HepG2 (cell line): ENCODE measurements around the gene TMEM134. TPM values are rescaled to one million over a fixed set of nuclear protein-coding genes. Genes with fewer than 3 reads are reported as not detected.
A peak's percentile ranks its signal among the peaks of the same experiment; 100 is the strongest.

ENCODE experiments used
- ATF3 ChIP-seq: sonication (generic); formaldehyde crosslinking; IDR thresholded peaks from 2 replicates; pipeline ENCODE4 v1.4.0; 2020; ENCODE audit warnings: missing genetic modification reagents
- CC2D1A ChIP-seq: sonication (generic); formaldehyde crosslinking; IDR thresholded peaks from 2 replicates; pipeline ENCODE4 v1.8.1; 2023; ENCODE audit warnings: mild to moderate bottlenecking, missing genetic modification reagents
- CHD2 ChIP-seq: IDR thresholded peaks from 2 replicates; pipeline ENCODE4 v1.6.1; 2011; ENCODE audit warnings: low read depth, low read length, improper control_type of control experiment
- FLYWCH1 ChIP-seq: sonication (generic); formaldehyde crosslinking; IDR thresholded peaks from 2 replicates; pipeline ENCODE4 v1.8.1; 2023; ENCODE audit warnings: mild to moderate bottlenecking, missing genetic modification reagents
- FOSL1 ChIP-seq: sonication (generic); formaldehyde crosslinking; IDR thresholded peaks from 2 replicates; pipeline ENCODE4 v1.9.0; 2021; ENCODE audit warnings: missing genetic modification reagents, borderline replicate concordance
- NFATC3 ChIP-seq: sonication (generic); formaldehyde crosslinking; IDR thresholded peaks from 2 replicates; pipeline ENCODE4 v1.5.1; 2020; ENCODE audit warnings: mild to moderate bottlenecking, missing genetic modification reagents
- NONO ChIP-seq, 2 experiments: fragments of 450-650 bp in 1 of 2; sonication (generic) in 1 of 2; formaldehyde crosslinking in 1 of 2; IDR thresholded peaks in 1 of 2; conservative IDR thresholded peaks in 1 of 2; 2 replicates each; pipeline versions ENCODE4 v1.6.1 to v1.8.0; 2017 to 2022; ENCODE audit warnings: mild to moderate bottlenecking in 1 of 2, missing genetic modification reagents in 1 of 2, moderate library complexity in 1 of 2
- SNAPC2 ChIP-seq: sonication (generic); formaldehyde crosslinking; IDR thresholded peaks from 2 replicates; pipeline ENCODE4 v1.8.1; 2022; ENCODE audit warnings: mild to moderate bottlenecking, missing genetic modification reagents
- SYNCRIP ChIP-seq: fragments of 200-400 bp; formaldehyde crosslinking; IDR thresholded peaks from 2 replicates; pipeline ENCODE4 v1.6.1; 2018; ENCODE audit warnings: mild to moderate bottlenecking, low read depth, low read length; ENCODE audit not compliant: insufficient read depth
- TBL1XR1 ChIP-seq: fragments of 150-350 bp; IDR thresholded peaks from 2 replicates; pipeline ENCODE4 v1.6.1; 2014; ENCODE audit warnings: borderline replicate concordance, low read length; ENCODE audit not compliant: partially characterized antibody
- TRIM22 ChIP-seq: fragments of 450-650 bp; IDR thresholded peaks from 2 replicates; pipeline ENCODE4 v1.6.1; 2017
- U2AF2 ChIP-seq: fragments of 200-400 bp; formaldehyde crosslinking; IDR thresholded peaks from 2 replicates; pipeline ENCODE4 v1.6.1; 2017; ENCODE audit warnings: low read depth, mild to moderate bottlenecking, low read length
- YY1 ChIP-seq: IDR thresholded peaks from 2 replicates; pipeline ENCODE4 v1.6.1; 2011; ENCODE audit warnings: low read length, low read depth, moderate library complexity, mild to moderate bottlenecking; ENCODE audit not compliant: insufficient read depth, insufficient replicate concordance
- ZBTB39 ChIP-seq: sonication (generic); formaldehyde crosslinking; IDR thresholded peaks from 2 replicates; pipeline ENCODE4 v1.5.0; 2020; ENCODE audit warnings: missing genetic modification reagents
- ZFP36L1 ChIP-seq: sonication (generic); formaldehyde crosslinking; IDR thresholded peaks from 2 replicates; pipeline ENCODE4 v1.8.0; 2022; ENCODE audit warnings: mild to moderate bottlenecking, missing genetic modification reagents, moderate library complexity
- ZNF20 ChIP-seq: sonication (generic); formaldehyde crosslinking; IDR thresholded peaks from 2 replicates; pipeline ENCODE4 v1.4.0; 2020; ENCODE audit warnings: mild to moderate bottlenecking, moderate library complexity, missing genetic modification reagents
- ZNF260 ChIP-seq: sonication (generic); formaldehyde crosslinking; IDR thresholded peaks from 2 replicates; pipeline ENCODE4 v1.4.0; 2020; ENCODE audit warnings: missing genetic modification reagents, low read depth, mild to moderate bottlenecking, borderline replicate concordance
- ZNF382 ChIP-seq: sonication (generic); formaldehyde crosslinking; IDR thresholded peaks from 2 replicates; pipeline ENCODE4 v1.5.0; 2020; ENCODE audit warnings: missing genetic modification reagents, mild to moderate bottlenecking, borderline replicate concordance
- ZNF788 ChIP-seq: sonication (generic); formaldehyde crosslinking; IDR thresholded peaks from 2 replicates; pipeline ENCODE4 v1.5.0; 2020; ENCODE audit warnings: mild to moderate bottlenecking, missing genetic modification reagents, borderline replicate concordance
- polyA plus RNA-seq, 8 experiments: library from polyadenylated mRNA; depleted of rRNA in 3 of 8; stranded (reverse) in 7 of 8; unstranded in 1 of 8; fragments of >200 nt; fragmentation: Illumina TruSeq in 4 of 8; extraction: Trizol in 4 of 8; gene quantifications; 2 replicates each; pipeline versions ENCODE4 v1.2.1 to v1.2.3, GENCODE V29; 2011 to 2016; ENCODE audit warnings: low read depth in 4 of 8, missing spikeins in 1 of 8, mixed read lengths in 1 of 8; ENCODE audit not compliant: insufficient read depth in 1 of 8
- total RNA-seq, 5 experiments: library from RNA; depleted of rRNA; stranded (reverse); fragments of >200 nt; fragmentation: Illumina TruSeq; extraction: Trizol; gene quantifications; 2 replicates each; pipeline ENCODE4 v1.2.3, GENCODE V29; 2016; ENCODE audit warnings: low read depth in 1 of 5
- TF ChIP-seq, protein P1 (sequence below): IDR thresholded peaks from 2 replicates; pipeline ENCODE4 v1.6.1; 2012; ENCODE audit warnings: low read depth, low read length, improper control_type of control experiment
- TF ChIP-seq, protein P2 (sequence below): sonication (generic); formaldehyde crosslinking; IDR thresholded peaks from 2 replicates; pipeline ENCODE4 v1.4.0; 2020; ENCODE audit warnings: mild to moderate bottlenecking, missing genetic modification reagents

TMEM134 gene
- total and polyA plus RNA-seq, 2 of the 13 experiments (the other 11 are each of a cell fraction or from before 2014, with no cell fraction given), result 6.9 to 26.9 TPM

GRCh38 chr11:67468759-67469507 lies at the start of gene TMEM134 (continued):
- TF ChIP-seq ZNF382 (no peak), ZNF20 (CRISPR knock-in tag) (no peak), CC2D1A (no peak), ZFP36L1 (CRISPR knock-in tag) (peak; percentile 83; the same call in 1 of the 2 replicates), TBL1XR1 (no peak), YY1 (peak; percentile 92), FOSL1 (CRISPR knock-in tag) (no peak), ATF3 (CRISPR knock-in tag) (no peak), CHD2 (0 out of 2 replicates have a peak, but pooled peaks have one; percentile 26), U2AF2 (no peak), ZNF260 (CRISPR knock-in tag) (no peak), SNAPC2 (CRISPR knock-in tag) (no peak), TRIM22 (no peak), NONO (IDR thresholded peaks at IDR 0.05) (no peak), NONO (CRISPR knock-in tag; conservative IDR thresholded peaks at IDR 0.05) (peak; percentile 92), FLYWCH1 (no peak), ZNF788 (peak; percentile 83; the same call in 1 of the 2 replicates), ZBTB39 (CRISPR knock-in tag) (0 out of 2 replicates have a peak, but pooled peaks have one; percentile 14), SYNCRIP (no peak), NFATC3 (CRISPR knock-in tag) (no peak)
- TF ChIP-seq, protein P1, sequence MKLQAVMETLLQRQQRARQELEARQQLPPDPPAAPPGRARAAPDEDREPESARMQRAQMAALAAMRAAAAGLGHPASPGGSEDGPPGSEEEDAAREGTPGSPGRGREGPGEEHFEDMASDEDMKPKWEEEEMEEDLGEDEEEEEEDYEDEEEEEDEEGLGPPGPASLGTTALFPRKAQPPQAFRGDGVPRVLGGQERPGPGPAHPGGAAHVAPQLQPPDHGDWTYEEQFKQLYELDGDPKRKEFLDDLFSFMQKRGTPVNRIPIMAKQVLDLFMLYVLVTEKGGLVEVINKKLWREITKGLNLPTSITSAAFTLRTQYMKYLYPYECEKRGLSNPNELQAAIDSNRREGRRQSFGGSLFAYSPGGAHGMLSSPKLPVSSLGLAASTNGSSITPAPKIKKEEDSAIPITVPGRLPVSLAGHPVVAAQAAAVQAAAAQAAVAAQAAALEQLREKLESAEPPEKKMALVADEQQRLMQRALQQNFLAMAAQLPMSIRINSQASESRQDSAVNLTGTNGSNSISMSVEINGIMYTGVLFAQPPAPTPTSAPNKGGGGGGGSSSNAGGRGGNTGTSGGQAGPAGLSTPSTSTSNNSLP, result no peak
- TF ChIP-seq, protein P2, sequence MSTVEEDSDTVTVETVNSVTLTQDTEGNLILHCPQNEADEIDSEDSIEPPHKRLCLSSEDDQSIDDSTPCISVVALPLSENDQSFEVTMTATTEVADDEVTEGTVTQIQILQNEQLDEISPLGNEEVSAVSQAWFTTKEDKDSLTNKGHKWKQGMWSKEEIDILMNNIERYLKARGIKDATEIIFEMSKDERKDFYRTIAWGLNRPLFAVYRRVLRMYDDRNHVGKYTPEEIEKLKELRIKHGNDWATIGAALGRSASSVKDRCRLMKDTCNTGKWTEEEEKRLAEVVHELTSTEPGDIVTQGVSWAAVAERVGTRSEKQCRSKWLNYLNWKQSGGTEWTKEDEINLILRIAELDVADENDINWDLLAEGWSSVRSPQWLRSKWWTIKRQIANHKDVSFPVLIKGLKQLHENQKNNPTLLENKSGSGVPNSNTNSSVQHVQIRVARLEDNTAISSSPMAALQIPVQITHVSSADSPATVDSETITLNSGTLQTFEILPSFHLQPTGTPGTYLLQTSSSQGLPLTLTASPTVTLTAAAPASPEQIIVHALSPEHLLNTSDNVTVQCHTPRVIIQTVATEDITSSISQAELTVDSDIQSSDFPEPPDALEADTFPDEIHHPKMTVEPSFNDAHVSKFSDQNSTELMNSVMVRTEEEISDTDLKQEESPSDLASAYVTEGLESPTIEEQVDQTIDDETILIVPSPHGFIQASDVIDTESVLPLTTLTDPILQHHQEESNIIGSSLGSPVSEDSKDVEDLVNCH (CRISPR knock-in tag), result no peak
